ENCODE results near the gene ZNF436.

The ZNF436 gene

GRCh38 chr1:23369335-23370013, at the start of gene ZNF436:
Gene ZNF436, minus strand, starts transcription at chr1:23369836. Its CDS starts 1,831 bp downstream, at chr1:23368005.
- no peak for DNase-seq (ENCODE audit: low read depth in 2 of 2, low spot score in 1 of 2)

GRCh38 chr1:23419180-23419579, 49.5 kb upstream of the ZNF436 start:
- no peak for DNase-seq (ENCODE audit: low read depth in 2 of 2, low spot score in 1 of 2)

GRCh38 chr1:23417570-23417969, 47.9 kb upstream of the ZNF436 start:
- DNase-seq (ENCODE audit: low read depth in 2 of 2, low spot score in 1 of 2) = no peak

- DNase-seq (ENCODE audit: low read depth in 2 of 2, low spot score in 1 of 2) = no peak
These were observed 47.3 kb upstream of the ZNF436 start for GRCh38 chr1:23416964-23417363.

- DNase-seq (ENCODE audit: low read depth in 2 of 2, low spot score in 1 of 2) = no peak
These were observed 39.2 kb upstream of the ZNF436 start for GRCh38 chr1:23408797-23409290.

- DNase-seq (ENCODE audit: low read depth in 2 of 2, low spot score in 1 of 2) = no peak
These were observed 37.5 kb upstream of the ZNF436 start for GRCh38 chr1:23407016-23407630.

GRCh38 chr1:23405946-23406345, 36.3 kb upstream of the ZNF436 start:
- DNase-seq (ENCODE audit: low read depth in 2 of 2, low spot score in 1 of 2) = no peak

- DNase-seq (ENCODE audit: low read depth in 2 of 2, low spot score in 1 of 2) = peak; percentile 68
These were observed 34.3 kb upstream of the ZNF436 start for GRCh38 chr1:23403735-23404486.

GRCh38 chr1:23403355-23403734, 33.7 kb upstream of the ZNF436 start:
- DNase-seq (ENCODE audit: low read depth in 2 of 2, low spot score in 1 of 2) = no peak

- no peak for DNase-seq (ENCODE audit: low read depth in 2 of 2, low spot score in 1 of 2)
These were observed 33.4 kb upstream of the ZNF436 start for GRCh38 chr1:23403038-23403336.

GRCh38 chr1:23402286-23403037, 32.8 kb upstream of the ZNF436 start:
- no peak for DNase-seq (ENCODE audit: low read depth in 2 of 2, low spot score in 1 of 2)

- no peak for DNase-seq (ENCODE audit: low read depth in 2 of 2, low spot score in 1 of 2)
These were observed 31.7 kb upstream of the ZNF436 start for GRCh38 chr1:23401313-23401712.

GRCh38 chr1:23400324-23401114, 30.9 kb upstream of the ZNF436 start:
- no peak for DNase-seq (ENCODE audit: low read depth in 2 of 2, low spot score in 1 of 2)

GRCh38 chr1:23399229-23399628, 29.6 kb upstream of the ZNF436 start:
- no peak for DNase-seq (ENCODE audit: low read depth in 2 of 2, low spot score in 1 of 2)

GRCh38 chr1:23397908-23398307, 28.3 kb upstream of the ZNF436 start:
- no peak for DNase-seq (ENCODE audit: low read depth in 2 of 2, low spot score in 1 of 2)

GRCh38 chr1:23396380-23396779, 26.7 kb upstream of the ZNF436 start:
- DNase-seq (ENCODE audit: low read depth in 2 of 2, low spot score in 1 of 2) = no peak

GRCh38 chr1:23395849-23396248, 26.2 kb upstream of the ZNF436 start:
- DNase-seq (ENCODE audit: low read depth in 2 of 2, low spot score in 1 of 2) = no peak

- no peak for DNase-seq (ENCODE audit: low read depth in 2 of 2, low spot score in 1 of 2)
These were observed 25.6 kb upstream of the ZNF436 start for GRCh38 chr1:23395154-23395724.

GRCh38 chr1:23394684-23395083, 25.0 kb upstream of the ZNF436 start:
- DNase-seq (ENCODE audit: low read depth in 2 of 2, low spot score in 1 of 2) = no peak

GRCh38 chr1:23394181-23394580, 24.5 kb upstream of the ZNF436 start:
- DNase-seq (ENCODE audit: low read depth in 2 of 2, low spot score in 1 of 2) = no peak
